HCT116 (cell line): Measurements from ENCODE around the gene WHRN. TPM values are rescaled to one million over a fixed set of nuclear protein-coding genes. Genes with fewer than 3 reads are reported as not detected.

Source experiments
- ATAC-seq: fragments of 200-7000 bp; cut with Tn5 transposase; 2 replicates; pipeline ENCODE4 v1.9.1; 2020; ENCODE audit warnings: mild to moderate bottlenecking, moderate library complexity
- BruUV-seq: library from RNA; stranded (reverse); fragments of 400-500 nt; replicated peaks from 2 replicates; lab custom pipeline; 2021; lab: Mats Ljungman, UMichigan
- CTCF ChIA-PET: fragments of 300-600 bp; sonication (Branson Sonifier 250); formaldehyde crosslinking; loops from one replicate; lab custom pipeline; 2021; ENCODE audit warnings: antibody characterized with exemption; lab: Charles Lee
- POLR2A ChIA-PET: fragments of 300-600, 350-600 bp; sonication (Branson Sonifier 250); formaldehyde crosslinking; loops from one replicate; lab custom pipeline; 2021; ENCODE audit warnings: antibody characterized with exemption; lab: Charles Lee
- RAD21 ChIA-PET, 2 experiments: fragments of 300-600 bp; sonication (Branson Sonifier 250); formaldehyde crosslinking; loops; one replicate each; lab custom pipeline; 2023; ENCODE audit warnings: low total read pairs in 2 of 2; ENCODE audit not compliant: uncharacterized antibody in 2 of 2, unreplicated experiment in 2 of 2, low non-redundant PET in 1 of 2; lab: Charles Lee
- DNase-seq: peaks from one replicate; pipeline ENCODE4 v3.0.0-alpha.2; 2010; ENCODE audit warnings: low read depth, low spot score
- H2AFZ ChIP-seq: fragments of 200-600 bp; shearing (Covaris generic), sonication (generic); 2 replicates; pipeline ENCODE4 v1.6.1; 2017; ENCODE audit warnings: low read depth, mixed run types, mixed read lengths, antibody characterized with exemption, low read length; ENCODE audit not compliant: poor library complexity, severe bottlenecking
- H3K27ac ChIP-seq: 2 replicates; pipeline ENCODE4 v1.5.1; 2012; ENCODE audit warnings: low read depth, low read length
- H3K27me3 ChIP-seq: fragments of 200-600 bp; sonication (generic); 2 replicates; pipeline ENCODE4 v1.6.1; 2016; ENCODE audit warnings: mixed run types, low read length, mixed read lengths; ENCODE audit not compliant: insufficient read depth
- H3K36me3 ChIP-seq, 2 experiments: fragments of 200-500 bp in 1 of 2; fragments of 200-600 bp in 1 of 2; sonication (Bioruptor generic) in 1 of 2; sonication (generic) in 1 of 2; 2 replicates each; pipeline versions ENCODE4 v1.5.1 to v1.6.1; 2014 to 2016; ENCODE audit warnings: low read length in 2 of 2, inconsistent platforms in 1 of 2, mixed read lengths in 1 of 2, mixed run types in 1 of 2; ENCODE audit not compliant: insufficient read depth in 2 of 2, control insufficient read depth in 1 of 2
- H3K4me1 ChIP-seq, 2 experiments: fragments of 200-600 bp in 1 of 2; sonication (generic) in 1 of 2; 2 replicates each; pipeline versions ENCODE4 v1.5.1 to v1.6.1; 2012 to 2017; ENCODE audit warnings: low read length in 2 of 2, inconsistent platforms in 1 of 2, mild to moderate bottlenecking in 1 of 2, mixed read lengths in 1 of 2, mixed run types in 1 of 2, moderate library complexity in 1 of 2; ENCODE audit not compliant: insufficient read depth in 2 of 2, control insufficient read depth in 1 of 2
- H3K4me2 ChIP-seq: fragments of 200-600 bp; sonication (generic); 2 replicates; pipeline ENCODE4 v1.6.1; 2017; ENCODE audit warnings: mixed run types, low read length, mixed read lengths
- H3K4me3 ChIP-seq, 2 experiments: fragments of 200-600 bp in 1 of 2; sonication (generic) in 1 of 2; replicated peaks in 1 of 2; 2 replicates each; pipeline ENCODE4 v1.5.1; 2011 to 2016; ENCODE audit warnings: low read length in 2 of 2, control low read depth in 1 of 2, low read depth in 1 of 2, mild to moderate bottlenecking in 1 of 2, mixed read lengths in 1 of 2, mixed run types in 1 of 2
- H3K79me2 ChIP-seq: fragments of 200-600 bp; sonication (generic); 2 replicates; pipeline ENCODE4 v1.6.1; 2017; ENCODE audit warnings: mild to moderate bottlenecking, mixed run types, low read length, moderate library complexity, mixed read lengths; ENCODE audit not compliant: insufficient read depth
- H3K9ac ChIP-seq: fragments of 200-600 bp; sonication (generic); 2 replicates; pipeline ENCODE4 v1.6.1; 2016; ENCODE audit warnings: low read length, mixed read lengths
- H3K9me2 ChIP-seq: fragments of 200-600 bp; sonication (generic), shearing (Covaris generic); 2 replicates; pipeline ENCODE4 v1.6.1; 2017; ENCODE audit warnings: mixed run types, mild to moderate bottlenecking, moderate library complexity; ENCODE audit not compliant: insufficient read depth
- H3K9me3 ChIP-seq, 2 experiments: fragments of 200-500 bp in 1 of 2; fragments of 200-600 bp in 1 of 2; sonication (Bioruptor generic) in 1 of 2; sonication (generic) in 1 of 2; 2 replicates each; pipeline ENCODE4 v1.6.1; 2014 to 2017; ENCODE audit warnings: low read length in 2 of 2, mixed read lengths in 2 of 2, inconsistent platforms in 1 of 2, low read depth in 1 of 2, mild to moderate bottlenecking in 1 of 2, mixed run types in 1 of 2, moderate library complexity in 1 of 2; ENCODE audit not compliant: control insufficient read depth in 1 of 2, insufficient read depth in 1 of 2
- H4K20me1 ChIP-seq: fragments of 200-600 bp; sonication (generic), shearing (Covaris generic); 2 replicates; pipeline ENCODE4 v1.6.1; 2017; ENCODE audit warnings: mixed run types, mild to moderate bottlenecking, moderate library complexity; ENCODE audit not compliant: insufficient read depth
- ATF3 ChIP-seq: IDR thresholded peaks from 2 replicates; pipeline ENCODE4 v1.6.1; 2012
- CTCF ChIP-seq, 3 experiments: fragments of 200-600 bp in 1 of 3; sonication (generic) in 1 of 3; IDR thresholded peaks in 2 of 3; conservative IDR thresholded peaks in 1 of 3; 2 replicates each; pipeline ENCODE4 v1.5.1; 2012 to 2017; ENCODE audit warnings: low read depth in 2 of 3, low read length in 2 of 3, antibody characterized with exemption in 1 of 3, borderline replicate concordance in 1 of 3, control low read depth in 1 of 3, mild to moderate bottlenecking in 1 of 3, mixed read lengths in 1 of 3, mixed run types in 1 of 3, moderate library complexity in 1 of 3; ENCODE audit not compliant: insufficient read depth in 1 of 3
- EZH2 ChIP-seq: fragments of 200-600 bp; sonication (generic); IDR thresholded peaks from 2 replicates; pipeline ENCODE4 v1.6.1; 2017; ENCODE audit warnings: antibody characterized with exemption, mixed run types
- EZH2phosphoT487 ChIP-seq: fragments of 200-600 bp; IDR thresholded peaks from 2 replicates; pipeline ENCODE4 v1.6.1; 2018; ENCODE audit warnings: antibody characterized with exemption, borderline replicate concordance
- JUND ChIP-seq: IDR thresholded peaks from 2 replicates; pipeline ENCODE4 v1.6.1; 2012
- MAX ChIP-seq: IDR thresholded peaks from 2 replicates; pipeline ENCODE4 v1.6.1; 2012
- REST ChIP-seq: IDR thresholded peaks from 2 replicates; pipeline ENCODE4 v1.6.1; 2012; ENCODE audit warnings: low read depth
- SIN3A ChIP-seq: IDR thresholded peaks from 2 replicates; pipeline ENCODE4 v1.6.1; 2012; ENCODE audit warnings: low read depth
- SP1 ChIP-seq: IDR thresholded peaks from 2 replicates; pipeline ENCODE4 v1.6.1; 2012; ENCODE audit warnings: low read depth
- SRF ChIP-seq: IDR thresholded peaks from 2 replicates; pipeline ENCODE4 v1.6.1; 2012; ENCODE audit warnings: low read depth
- TCF7L2 ChIP-seq: IDR thresholded peaks from 2 replicates; pipeline ENCODE4 v1.7.0; 2011; ENCODE audit warnings: borderline replicate concordance, inconsistent platforms; ENCODE audit not compliant: insufficient read depth, insufficient read length; ENCODE audit errors: extremely low read depth
- YY1 ChIP-seq: IDR thresholded peaks from 2 replicates; pipeline ENCODE4 v1.6.1; 2011; ENCODE audit warnings: low read length, low read depth, moderate library complexity, mild to moderate bottlenecking; ENCODE audit not compliant: insufficient replicate concordance; ENCODE audit errors: extremely low read depth
- ZBTB33 ChIP-seq: IDR thresholded peaks from 2 replicates; pipeline ENCODE4 v1.6.1; 2011; ENCODE audit warnings: mild to moderate bottlenecking, low read length, moderate library complexity; ENCODE audit not compliant: insufficient replicate concordance; ENCODE audit errors: extremely low read depth
- ZFX ChIP-seq: fragments of 450-650 bp; IDR thresholded peaks from 2 replicates; pipeline ENCODE4 v1.6.1; 2017
- ZNF274 ChIP-seq: fragments of 200-500 bp; sonication (Bioruptor generic); IDR thresholded peaks from 2 replicates; pipeline ENCODE4 v1.6.1; 2014; ENCODE audit warnings: mild to moderate bottlenecking, low read depth, low read length, inconsistent platforms
- intact Hi-C: fragments of 100-400 bp; cut with micrococcal nuclease; formaldehyde crosslinking; loops from 2 replicates; pipeline ENCODE4 v1.10.0; 2022
- total RNA-seq: library from RNA; stranded (reverse); gene quantifications from one replicate; pipeline ENCODE4 v1.2.1, GENCODE V29; 2021; ENCODE audit not compliant: unreplicated experiment

WHRN gene
- total RNA-seq, 1 experiment from 2014 or later, result 12.8 TPM

GRCh38 chr9:114518599-114519022, 13.3 kb upstream of the WHRN start:
- no peaks in the 10 kb centered on the region for H3K79me2 ChIP-seq
- ATAC-seq, result no peak
- 0 out of 4 replicates have a peak, but pooled peaks cover 0 to 3% of the 10 kb centered on the region in 2 experiments for H3K4me1 ChIP-seq
- TF ChIP-seq CTCF (IDR thresholded peaks at IDR 0.05 in 2 of 3, conservative IDR thresholded peaks at IDR 0.05 in 1 of 3; ENCODE audit: borderline replicate concordance in 1 of 3, insufficient read depth in 1 of 3, low read depth in 2 of 3, low read length in 2 of 3) (no peak), EZH2 (no peak), JUND (no peak), EZH2phosphoT487 (no peak), SRF (no peak), ATF3 (no peak), SP1 (no peak), REST (no peak), YY1 (no peak), MAX (no peak), SIN3A (no peak), ZFX (no peak), TCF7L2 (no peak), ZBTB33 (no peak), ZNF274 (no peak)
- H3K4me3 ChIP-seq, result no peak overlapping the region
- intact Hi-C loops, result no loop called here
- H3K36me3 ChIP-seq, result no peaks in the 10 kb centered on the region
- H3K9me3 ChIP-seq, result no peaks in the 10 kb centered on the region
- no peaks in the 10 kb centered on the region for H4K20me1 ChIP-seq
- H3K27me3 ChIP-seq, result 0 out of 2 replicates have a peak, but pooled peaks cover 9% of the 10 kb centered on the region
- H3K27ac ChIP-seq, result no peak overlapping the region
- H3K9me2 ChIP-seq, result no peaks in the 10 kb centered on the region
- DNase-seq, result no peak
- H3K4me2 ChIP-seq, result no peak overlapping the region
- H3K9ac ChIP-seq, result no peak overlapping the region
- ChIA-PET RAD21 (no interaction called here), POLR2A (no interaction called here), CTCF (interaction anchor here (0.8 to 1.1 kb wide), 2 partner anchors 20 to 135 kb away, joined by 3 read pairs; no protein-coding TSS in a partner anchor)
- no TSS peak for BruUV-seq
- no peak overlapping the region for H2AFZ ChIP-seq
